NCI-H748 (cell line): ENCODE results near the gene MAPKBP1.
"Not testable (repeated sequence)": the region's sequence is repeated elsewhere in the genome, so short reads cannot be mapped to it uniquely, and the experiment has no call there.

ENCODE experiments used
- DNase-seq: peaks from one replicate; lab custom pipeline; 2025; ENCODE audit not compliant: unreplicated experiment; lab: John Stamatoyannopoulos, UW

MAPKBP1 gene

GRCh38 chr15:41774062-41774881 is at the start of gene MAPKBP1:
TSS of gene MAPKBP1 (plus strand) at chr15:41774484. CDS start at chr15:41775276, 792 bp downstream.
- DNase-seq, result peak; percentile 96

- no peak for DNase-seq
Observed at GRCh38 chr15:41727143-41727542, 47.1 kb upstream of the MAPKBP1 start.

GRCh38 chr15:41728061-41728460 is 46.2 kb upstream of the MAPKBP1 start:
- DNase-seq, result not testable (repeated sequence)

GRCh38 chr15:41730543-41730942 is 43.7 kb upstream of the MAPKBP1 start:
- no peak for DNase-seq

- DNase-seq, result no peak
Observed at GRCh38 chr15:41732483-41732882, 41.8 kb upstream of the MAPKBP1 start.

- DNase-seq, result no peak
Observed at GRCh38 chr15:41734079-41734478, 40.2 kb upstream of the MAPKBP1 start.

GRCh38 chr15:41735046-41735445 is 39.2 kb upstream of the MAPKBP1 start:
- no peak for DNase-seq

- DNase-seq, result not testable (repeated sequence)
Observed at GRCh38 chr15:41735492-41735891, 38.8 kb upstream of the MAPKBP1 start.

- DNase-seq, result no peak
Observed at GRCh38 chr15:41746802-41747201, 27.5 kb upstream of the MAPKBP1 start.

- no peak for DNase-seq
Observed at GRCh38 chr15:41756198-41756597, 18.1 kb upstream of the MAPKBP1 start.

GRCh38 chr15:41772720-41773331 is 1.5 kb upstream of the MAPKBP1 start:
- DNase-seq, result peak; percentile 67

- DNase-seq, result no peak
Observed at GRCh38 chr15:41773332-41773728, 954 bp upstream of the MAPKBP1 start.

- no peak for DNase-seq
Observed at GRCh38 chr15:41773729-41774061, 589 bp upstream of the MAPKBP1 start.

- DNase-seq, result peak; percentile 12
Observed at GRCh38 chr15:41774882-41775417, 666 bp downstream of the MAPKBP1 start.

- DNase-seq, result no peak
Observed at GRCh38 chr15:41775651-41776050, 1.4 kb downstream of the MAPKBP1 start.

- no peak for DNase-seq
Observed at GRCh38 chr15:41777421-41777973, 3.2 kb downstream of the MAPKBP1 start.

GRCh38 chr15:41778521-41778920 is 4.2 kb downstream of the MAPKBP1 start:
- no peak for DNase-seq

- DNase-seq, result no peak
Observed at GRCh38 chr15:41779662-41780157, 5.4 kb downstream of the MAPKBP1 start.

GRCh38 chr15:41780266-41780665 is 6.0 kb downstream of the MAPKBP1 start:
- DNase-seq, result no peak

- no peak for DNase-seq
Observed at GRCh38 chr15:41780727-41781126, 6.4 kb downstream of the MAPKBP1 start.

GRCh38 chr15:41782371-41783282 is 8.3 kb downstream of the MAPKBP1 start:
- DNase-seq, result no peak
